Measurements from ENCODE around the gene BABAM2. TPM values are rescaled to one million over a fixed set of nuclear protein-coding genes. Genes with fewer than 3 reads are reported as not detected.

BABAM2 gene
- total and polyA plus RNA-seq, 10 of the 15 experiments (the other 5 are each of a cell fraction or from before 2014, with no cell fraction given), result 30.7 to 59.9 (median 44.5) TPM

DNA sequence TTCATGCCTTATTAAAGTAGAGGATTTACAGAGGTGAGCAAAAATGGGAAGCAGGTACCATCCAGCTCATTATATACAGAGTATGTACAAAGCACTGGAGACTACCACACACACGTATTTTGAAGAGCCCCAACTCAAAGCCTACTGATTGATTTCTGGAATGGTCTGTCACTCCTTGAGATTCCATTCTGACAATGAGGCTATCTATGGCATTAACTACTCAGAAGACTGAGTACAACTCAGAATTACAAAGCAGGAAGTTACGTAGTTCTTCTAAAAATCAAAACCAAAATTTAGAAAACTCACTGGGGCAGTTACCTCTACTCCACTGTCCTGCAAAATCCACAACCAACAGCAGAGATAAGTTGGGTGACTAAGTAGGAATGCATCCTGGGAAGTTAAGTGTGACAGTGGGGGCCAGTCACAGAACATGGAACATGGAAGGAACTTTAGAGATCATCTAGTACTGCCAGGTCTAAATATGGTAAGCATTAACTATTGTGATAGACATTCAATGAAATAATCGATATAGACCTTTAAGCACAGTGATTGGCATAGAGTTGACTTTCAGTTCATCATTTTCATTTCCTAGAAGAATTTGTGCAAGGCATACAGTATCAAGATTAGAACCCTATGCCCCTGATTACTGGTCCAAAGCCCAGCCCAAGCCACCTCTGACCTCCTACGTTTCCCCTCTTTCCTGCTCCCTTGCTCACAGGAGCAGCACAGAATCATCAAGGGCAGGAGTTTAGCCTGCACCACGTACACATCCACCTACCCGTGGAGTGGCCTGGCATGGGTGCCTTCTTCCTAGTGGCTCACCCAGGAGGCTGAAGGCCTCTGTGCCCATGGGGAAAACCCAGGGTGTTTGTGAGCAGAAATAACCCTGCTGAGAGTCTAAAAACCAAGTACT lies 422.0 kb downstream of the BABAM2 start:
- intact Hi-C loops (cut with micrococcal nuclease; ENCODE audit: unreplicated experiment), result no loop called here
- no peaks in the 10 kb centered on the region for H3K79me2 ChIP-seq (ENCODE audit: control insufficient read depth, insufficient read depth, low read length)
- FAIRE-seq, result no peak
- RAD21 ChIA-PET (ENCODE audit: unreplicated experiment), result no interaction called here
- SMC1A ChIA-PET (ENCODE audit: uncharacterized antibody, unreplicated experiment), result interaction anchor here (1.5 kb wide), 1 partner anchor 37 kb away, joined by 3 read pairs; no protein-coding TSS in a partner anchor
- H3K4me1 ChIP-seq (ENCODE audit: control insufficient read depth, insufficient read depth, low read length), result no peaks in the 10 kb centered on the region
- H3K9ac ChIP-seq (ENCODE audit: control insufficient read depth, insufficient read depth, low read length), result no peak overlapping the region
- CTCF ChIA-PET, result no interaction called here
- no peaks in the 10 kb centered on the region for H3K9me3 ChIP-seq (replicated peaks; ENCODE audit: control insufficient read depth, insufficient read depth, low read length)
- no peak for ATAC-seq
- no peak overlapping the region for H3K4me2 ChIP-seq (ENCODE audit: control insufficient read depth, insufficient read depth)
- in situ Hi-C loops (cut with MboI), result no loop called here
- H3K4me3 ChIP-seq, result no peak overlapping the region
- no peaks in the 10 kb centered on the region; a peak in 1 of 4 replicates for H3K36me3 ChIP-seq (ENCODE audit: control insufficient read depth in 2 of 2, insufficient read depth in 2 of 2, low read length in 1 of 2)
- H2AFZ ChIP-seq (ENCODE audit: control insufficient read depth, low read depth, low read length), result no peak overlapping the region
- no TSS peak for BruUV-seq (replicated peaks)
- POLR2A ChIA-PET, result no interaction called here
- H3K27ac ChIP-seq (ENCODE audit: control insufficient read depth, insufficient read depth), result no peak overlapping the region
- no peak for DNase-seq (ENCODE audit: low read depth, low spot score)
- H4K20me1 ChIP-seq (ENCODE audit: control insufficient read depth, insufficient read depth), result no peaks in the 10 kb centered on the region
- 58% methylated on average over 6 of the region's 6 CpGs for WGBS (ENCODE audit: insufficient coverage, insufficient replicate concordance, low lambda C conversion rate, missing lambda C conversion rate)
- H3K27me3 ChIP-seq (replicated peaks in 1 of 2; ENCODE audit: control insufficient read depth in 2 of 2, insufficient read depth in 2 of 2, low read length in 1 of 2), result no peaks in the 10 kb centered on the region
- TF ChIP-seq SPI1 (IDR thresholded peaks at IDR 0.05; ENCODE audit: borderline replicate concordance, insufficient read depth, low read depth, low read length) (no peak), TCF3 (IDR thresholded peaks at IDR 0.05; ENCODE audit: borderline replicate concordance, insufficient read depth, low read depth, low read length) (no peak), CREB1 (IDR thresholded peaks at IDR 0.05; ENCODE audit: low read depth) (no peak), LARP7 (IDR thresholded peaks at IDR 0.05) (no peak), EZH2 (IDR thresholded peaks at IDR 0.05; ENCODE audit: borderline replicate concordance, control insufficient read depth, low read depth, low read length) (no peak), RBBP5 (conservative IDR thresholded peaks at IDR 0.05) (no peak), IRF4 (IDR thresholded peaks at IDR 0.05; ENCODE audit: low read depth, low read length) (no peak)
- TF ChIP-seq, protein P1, sequence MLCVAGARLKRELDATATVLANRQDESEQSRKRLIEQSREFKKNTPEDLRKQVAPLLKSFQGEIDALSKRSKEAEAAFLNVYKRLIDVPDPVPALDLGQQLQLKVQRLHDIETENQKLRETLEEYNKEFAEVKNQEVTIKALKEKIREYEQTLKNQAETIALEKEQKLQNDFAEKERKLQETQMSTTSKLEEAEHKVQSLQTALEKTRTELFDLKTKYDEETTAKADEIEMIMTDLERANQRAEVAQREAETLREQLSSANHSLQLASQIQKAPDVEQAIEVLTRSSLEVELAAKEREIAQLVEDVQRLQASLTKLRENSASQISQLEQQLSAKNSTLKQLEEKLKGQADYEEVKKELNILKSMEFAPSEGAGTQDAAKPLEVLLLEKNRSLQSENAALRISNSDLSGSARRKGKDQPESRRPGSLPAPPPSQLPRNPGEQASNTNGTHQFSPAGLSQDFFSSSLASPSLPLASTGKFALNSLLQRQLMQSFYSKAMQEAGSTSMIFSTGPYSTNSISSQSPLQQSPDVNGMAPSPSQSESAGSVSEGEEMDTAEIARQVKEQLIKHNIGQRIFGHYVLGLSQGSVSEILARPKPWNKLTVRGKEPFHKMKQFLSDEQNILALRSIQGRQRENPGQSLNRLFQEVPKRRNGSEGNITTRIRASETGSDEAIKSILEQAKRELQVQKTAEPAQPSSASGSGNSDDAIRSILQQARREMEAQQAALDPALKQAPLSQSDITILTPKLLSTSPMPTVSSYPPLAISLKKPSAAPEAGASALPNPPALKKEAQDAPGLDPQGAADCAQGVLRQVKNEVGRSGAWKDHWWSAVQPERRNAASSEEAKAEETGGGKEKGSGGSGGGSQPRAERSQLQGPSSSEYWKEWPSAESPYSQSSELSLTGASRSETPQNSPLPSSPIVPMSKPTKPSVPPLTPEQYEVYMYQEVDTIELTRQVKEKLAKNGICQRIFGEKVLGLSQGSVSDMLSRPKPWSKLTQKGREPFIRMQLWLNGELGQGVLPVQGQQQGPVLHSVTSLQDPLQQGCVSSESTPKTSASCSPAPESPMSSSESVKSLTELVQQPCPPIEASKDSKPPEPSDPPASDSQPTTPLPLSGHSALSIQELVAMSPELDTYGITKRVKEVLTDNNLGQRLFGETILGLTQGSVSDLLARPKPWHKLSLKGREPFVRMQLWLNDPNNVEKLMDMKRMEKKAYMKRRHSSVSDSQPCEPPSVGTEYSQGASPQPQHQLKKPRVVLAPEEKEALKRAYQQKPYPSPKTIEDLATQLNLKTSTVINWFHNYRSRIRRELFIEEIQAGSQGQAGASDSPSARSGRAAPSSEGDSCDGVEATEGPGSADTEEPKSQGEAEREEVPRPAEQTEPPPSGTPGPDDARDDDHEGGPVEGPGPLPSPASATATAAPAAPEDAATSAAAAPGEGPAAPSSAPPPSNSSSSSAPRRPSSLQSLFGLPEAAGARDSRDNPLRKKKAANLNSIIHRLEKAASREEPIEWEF (IDR thresholded peaks at IDR 0.05; ENCODE audit: insufficient replicate concordance, low read depth, low read length), result no peak
- TF ChIP-seq, protein P2, sequence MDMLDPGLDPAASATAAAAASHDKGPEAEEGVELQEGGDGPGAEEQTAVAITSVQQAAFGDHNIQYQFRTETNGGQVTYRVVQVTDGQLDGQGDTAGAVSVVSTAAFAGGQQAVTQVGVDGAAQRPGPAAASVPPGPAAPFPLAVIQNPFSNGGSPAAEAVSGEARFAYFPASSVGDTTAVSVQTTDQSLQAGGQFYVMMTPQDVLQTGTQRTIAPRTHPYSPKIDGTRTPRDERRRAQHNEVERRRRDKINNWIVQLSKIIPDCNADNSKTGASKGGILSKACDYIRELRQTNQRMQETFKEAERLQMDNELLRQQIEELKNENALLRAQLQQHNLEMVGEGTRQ (IDR thresholded peaks at IDR 0.05; ENCODE audit: borderline replicate concordance, low read depth, low read length), result no peak
- TF ChIP-seq, protein P3, sequence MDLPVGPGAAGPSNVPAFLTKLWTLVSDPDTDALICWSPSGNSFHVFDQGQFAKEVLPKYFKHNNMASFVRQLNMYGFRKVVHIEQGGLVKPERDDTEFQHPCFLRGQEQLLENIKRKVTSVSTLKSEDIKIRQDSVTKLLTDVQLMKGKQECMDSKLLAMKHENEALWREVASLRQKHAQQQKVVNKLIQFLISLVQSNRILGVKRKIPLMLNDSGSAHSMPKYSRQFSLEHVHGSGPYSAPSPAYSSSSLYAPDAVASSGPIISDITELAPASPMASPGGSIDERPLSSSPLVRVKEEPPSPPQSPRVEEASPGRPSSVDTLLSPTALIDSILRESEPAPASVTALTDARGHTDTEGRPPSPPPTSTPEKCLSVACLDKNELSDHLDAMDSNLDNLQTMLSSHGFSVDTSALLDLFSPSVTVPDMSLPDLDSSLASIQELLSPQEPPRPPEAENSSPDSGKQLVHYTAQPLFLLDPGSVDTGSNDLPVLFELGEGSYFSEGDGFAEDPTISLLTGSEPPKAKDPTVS (IDR thresholded peaks at IDR 0.05; ENCODE audit: low read depth, low read length), result no peak
- TF ChIP-seq, protein P4, sequence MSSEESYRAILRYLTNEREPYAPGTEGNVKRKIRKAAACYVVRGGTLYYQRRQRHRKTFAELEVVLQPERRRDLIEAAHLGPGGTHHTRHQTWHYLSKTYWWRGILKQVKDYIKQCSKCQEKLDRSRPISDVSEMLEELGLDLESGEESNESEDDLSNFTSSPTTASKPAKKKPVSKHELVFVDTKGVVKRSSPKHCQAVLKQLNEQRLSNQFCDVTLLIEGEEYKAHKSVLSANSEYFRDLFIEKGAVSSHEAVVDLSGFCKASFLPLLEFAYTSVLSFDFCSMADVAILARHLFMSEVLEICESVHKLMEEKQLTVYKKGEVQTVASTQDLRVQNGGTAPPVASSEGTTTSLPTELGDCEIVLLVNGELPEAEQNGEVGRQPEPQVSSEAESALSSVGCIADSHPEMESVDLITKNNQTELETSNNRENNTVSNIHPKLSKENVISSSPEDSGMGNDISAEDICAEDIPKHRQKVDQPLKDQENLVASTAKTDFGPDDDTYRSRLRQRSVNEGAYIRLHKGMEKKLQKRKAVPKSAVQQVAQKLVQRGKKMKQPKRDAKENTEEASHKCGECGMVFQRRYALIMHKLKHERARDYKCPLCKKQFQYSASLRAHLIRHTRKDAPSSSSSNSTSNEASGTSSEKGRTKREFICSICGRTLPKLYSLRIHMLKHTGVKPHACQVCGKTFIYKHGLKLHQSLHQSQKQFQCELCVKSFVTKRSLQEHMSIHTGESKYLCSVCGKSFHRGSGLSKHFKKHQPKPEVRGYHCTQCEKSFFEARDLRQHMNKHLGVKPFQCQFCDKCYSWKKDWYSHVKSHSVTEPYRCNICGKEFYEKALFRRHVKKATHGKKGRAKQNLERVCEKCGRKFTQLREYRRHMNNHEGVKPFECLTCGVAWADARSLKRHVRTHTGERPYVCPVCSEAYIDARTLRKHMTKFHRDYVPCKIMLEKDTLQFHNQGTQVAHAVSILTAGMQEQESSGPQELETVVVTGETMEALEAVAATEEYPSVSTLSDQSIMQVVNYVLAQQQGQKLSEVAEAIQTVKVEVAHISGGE (CRISPR knock-in tag; IDR thresholded peaks at IDR 0.05), result no peak
